ENCODE measurements around the gene SSC5D. TPM values are rescaled to one million over a fixed set of nuclear protein-coding genes. Genes with fewer than 3 reads are reported as not detected.

SSC5D gene
- total and polyA plus RNA-seq, 10 of the 15 experiments (the other 5 are each of a cell fraction or from before 2014, with no cell fraction given): 0.03 to 0.13 (median 0.05) TPM; not detected in 4

DNA sequence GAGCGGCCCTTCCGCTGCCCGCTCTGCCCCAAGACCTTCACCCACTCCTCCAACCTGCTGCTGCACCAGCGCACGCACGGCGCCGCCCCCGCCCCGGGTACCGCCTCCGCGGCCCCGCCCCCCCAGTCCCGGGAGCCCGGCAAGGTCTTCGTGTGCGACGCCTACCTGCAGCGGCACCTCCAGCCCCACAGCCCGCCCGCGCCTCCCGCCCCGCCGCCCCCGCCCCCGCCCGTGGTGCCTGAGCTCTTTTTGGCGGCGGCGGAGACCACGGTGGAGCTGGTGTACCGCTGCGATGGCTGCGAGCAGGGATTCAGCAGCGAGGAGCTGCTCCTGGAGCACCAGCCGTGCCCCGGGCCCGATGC lies 6.5 kb upstream of the SSC5D start:
- RAD21 ChIA-PET (ENCODE audit: unreplicated experiment): no interaction called here
- in situ Hi-C loops (cut with MboI) (no loop called here), intact Hi-C loops (cut with micrococcal nuclease; ENCODE audit: unreplicated experiment) (no loop called here)
- H3K9ac ChIP-seq (ENCODE audit: control insufficient read depth, insufficient read depth, low read length): no peak overlapping the region
- no peaks in the 10 kb centered on the region for H4K20me1 ChIP-seq (ENCODE audit: control insufficient read depth, insufficient read depth)
- peaks cover 6% of the 10 kb centered on the region for H3K79me2 ChIP-seq (ENCODE audit: control insufficient read depth, insufficient read depth, low read length)
- H3K27me3 ChIP-seq (replicated peaks in 1 of 2; ENCODE audit: control insufficient read depth in 2 of 2, insufficient read depth in 2 of 2, low read length in 1 of 2): no peaks in the 10 kb centered on the region
- H3K36me3 ChIP-seq (ENCODE audit: control insufficient read depth in 2 of 2, insufficient read depth in 2 of 2, low read length in 1 of 2): peaks cover 0 to 9% of the 10 kb centered on the region in 2 experiments; a peak in 2 of 4 replicates
- FAIRE-seq (no peak), ATAC-seq (no peak), DNase-seq (ENCODE audit: low read depth, low spot score) (no peak)
- SMC1A ChIA-PET (ENCODE audit: uncharacterized antibody, unreplicated experiment): no interaction called here
- H3K9me3 ChIP-seq (replicated peaks; ENCODE audit: control insufficient read depth, insufficient read depth, low read length): no peaks in the 10 kb centered on the region
- 98% methylated on average over 20 of the region's 40 CpGs for WGBS (ENCODE audit: insufficient coverage, insufficient replicate concordance, low lambda C conversion rate, missing lambda C conversion rate)
- no peak for TF ChIP-seq CEBPB (IDR thresholded peaks at IDR 0.05; ENCODE audit: borderline replicate concordance in 1 of 2, low read depth in 2 of 2, low read length in 2 of 2)
- no peak for TF ChIP-seq NRF1 (conservative IDR thresholded peaks at IDR 0.05; ENCODE audit: low read depth, low read length)
- TF ChIP-seq POLR2AphosphoS2 (IDR thresholded peaks at IDR 0.05; ENCODE audit: low read depth, low read length): no peak
- no peak for TF ChIP-seq FOS (IDR thresholded peaks at IDR 0.05; ENCODE audit: borderline replicate concordance, extremely low read depth, insufficient read length)
- no peak for TF ChIP-seq SRF (IDR thresholded peaks at IDR 0.05; ENCODE audit: low read depth in 2 of 2, low read length in 2 of 2)
- TF ChIP-seq HSF1 (IDR thresholded peaks at IDR 0.05; ENCODE audit: low read depth, low read length): no peak
- no peak for TF ChIP-seq ASH2L (IDR thresholded peaks at IDR 0.05; ENCODE audit: borderline replicate concordance, low read depth)
- TF ChIP-seq CHD2 (IDR thresholded peaks at IDR 0.05; ENCODE audit: borderline replicate concordance, low read depth, low read length): no peak
- TF ChIP-seq ZBTB11 (CRISPR knock-in tag; IDR thresholded peaks at IDR 0.05): no peak
- no peak for TF ChIP-seq YBX1 (IDR thresholded peaks at IDR 0.05)
- H3K4me1 ChIP-seq (ENCODE audit: control insufficient read depth, insufficient read depth, low read length): peaks cover 24% of the 10 kb centered on the region
- no peak overlapping the region for H3K4me2 ChIP-seq (ENCODE audit: control insufficient read depth, insufficient read depth)
- H3K4me3 ChIP-seq: no peak overlapping the region
- no TSS peak for BruUV-seq (replicated peaks)
- POLR2A ChIA-PET: no interaction called here
- no peak overlapping the region for H2AFZ ChIP-seq (ENCODE audit: control insufficient read depth, low read depth, low read length)
- no peak overlapping the region for H3K27ac ChIP-seq (ENCODE audit: control insufficient read depth, insufficient read depth)
- CTCF ChIA-PET: no interaction called here

Data from GM12878 (cell line).